Muscle of arm (tissue), 12 donors: Measurements from ENCODE around the gene FAM168A. TPM values are rescaled to one million over a fixed set of nuclear protein-coding genes. Genes with fewer than 3 reads are reported as not detected.

ENCODE experiments used
- DNase-seq: peaks from one replicate; pipeline ENCODE4 v3.0.0-alpha.2; 2013
- polyA plus RNA-seq, 12 donors: library from polyadenylated mRNA; unstranded; fragments of 120-200 nt; gene quantifications; one replicate each; pipeline ENCODE4 v1.2.1, GENCODE V29; 2013; ENCODE audit not compliant: insufficient read length in 12 of 12

Gene FAM168A
- polyA plus RNA-seq, 12 donors: 22.1 to 43.8 (median 27.8) TPM; not detected in 1

DNA sequence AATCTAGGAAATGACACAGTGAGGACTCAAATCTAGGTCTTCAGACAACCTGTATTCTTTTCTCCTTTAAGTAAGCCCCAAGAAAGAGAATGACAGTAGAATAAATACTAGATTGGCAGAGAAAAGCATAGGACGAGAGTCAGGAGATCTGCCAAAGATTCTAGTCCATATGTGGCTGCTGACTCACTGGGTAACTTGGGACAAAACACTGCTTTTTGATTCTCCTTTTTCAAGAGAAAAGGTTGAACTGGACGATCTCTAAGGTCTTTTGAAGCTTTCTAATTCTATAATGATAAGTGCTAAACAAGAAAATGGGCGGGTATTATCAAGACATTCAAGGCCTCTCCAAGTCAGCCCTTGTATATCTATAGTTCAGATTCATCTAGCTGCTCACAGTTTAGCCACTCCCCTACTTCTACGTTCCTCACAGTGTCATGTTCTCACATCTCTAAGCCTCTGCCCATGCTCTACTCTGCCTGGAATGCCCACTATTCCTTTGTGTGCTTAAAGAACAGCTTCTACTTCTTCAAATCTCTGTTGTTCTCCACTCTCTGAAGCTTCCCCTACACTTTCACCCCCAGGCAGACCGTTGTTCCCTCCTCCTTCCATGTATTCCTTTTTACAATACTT, 168.7 kb downstream of the FAM168A start:
- no peak for DNase-seq

DNA sequence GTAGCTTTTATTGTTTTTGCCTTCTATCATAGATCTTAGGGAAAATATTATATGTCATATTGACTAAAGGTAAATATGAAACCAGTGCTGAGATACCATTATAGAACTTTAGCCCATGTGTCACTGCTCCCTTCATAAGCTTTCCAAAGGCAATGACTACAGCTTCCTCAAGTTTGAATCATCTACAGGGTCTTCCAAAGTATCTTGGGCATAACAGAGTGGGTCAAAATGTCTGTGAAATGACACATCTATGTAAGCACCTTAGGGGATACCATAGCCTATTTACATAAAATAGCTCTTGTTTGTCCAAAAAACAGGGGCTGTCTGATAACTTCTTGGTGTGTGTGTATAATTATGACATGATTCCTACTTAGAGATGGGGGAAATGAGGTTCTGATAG, 169.2 kb downstream of the FAM168A start:
- DNase-seq: no peak

DNA sequence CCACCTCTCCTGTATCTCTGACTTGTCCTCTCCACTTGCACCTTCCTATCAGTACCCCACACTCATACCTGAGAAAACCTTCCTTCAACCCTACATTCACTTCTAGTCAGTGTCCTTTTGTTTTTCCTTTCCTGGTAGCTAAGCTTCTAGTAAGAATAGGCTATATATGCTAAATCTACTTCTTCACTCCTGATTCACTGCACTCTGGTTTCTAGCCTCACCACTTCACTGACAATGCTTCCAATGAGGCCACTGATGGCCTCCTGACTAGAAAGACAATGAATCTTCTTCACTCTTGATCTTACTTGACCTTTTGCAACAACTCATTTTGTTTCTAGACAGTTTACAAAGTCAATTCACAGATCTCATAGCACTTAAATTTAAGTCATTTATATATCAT, 169.7 kb downstream of the FAM168A start:
- DNase-seq: no peak

- DNase-seq: peak; percentile 27
Observed at GRCh38 chr11:73426219-73426850, 171.6 kb downstream of the FAM168A start.

DNA sequence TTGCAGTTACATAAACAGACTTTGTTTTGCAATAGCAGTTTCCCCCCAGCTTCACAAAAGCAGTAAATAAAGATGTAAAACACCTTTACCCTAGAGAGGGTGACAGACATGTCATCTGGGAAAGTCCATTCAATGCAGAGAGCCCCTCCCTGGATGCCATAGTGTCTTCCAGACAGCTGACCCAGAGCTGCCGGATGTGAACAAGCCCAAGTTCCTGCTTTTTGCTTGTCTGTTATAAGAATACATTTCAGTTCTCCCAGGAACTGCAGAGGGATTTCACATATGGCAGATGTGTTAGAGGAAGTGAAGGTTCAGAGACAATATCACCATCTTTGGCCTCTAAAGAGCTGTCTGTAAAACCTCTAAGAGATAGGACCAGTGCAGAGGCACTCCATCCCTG, 172.8 kb downstream of the FAM168A start:
- no peak for DNase-seq

DNA sequence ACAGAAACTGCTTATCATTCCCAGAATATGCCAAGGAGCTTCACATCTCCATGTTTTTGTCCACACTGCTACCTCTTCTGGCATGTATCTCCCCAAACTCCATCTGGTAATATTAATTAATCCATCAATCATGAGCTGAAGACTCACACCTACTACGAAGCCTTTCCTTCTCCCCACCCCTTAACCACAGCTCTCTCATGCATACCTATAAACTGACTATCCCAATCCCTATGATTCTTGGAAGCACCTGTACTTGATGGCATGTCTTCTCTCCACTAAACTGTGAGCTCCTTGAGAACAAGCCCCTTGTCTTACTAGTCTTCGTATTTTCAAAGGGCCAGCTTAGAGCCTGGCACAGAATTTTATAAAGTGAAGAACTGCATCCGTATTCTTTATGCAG, 174.4 kb downstream of the FAM168A start:
- DNase-seq: no peak

DNA sequence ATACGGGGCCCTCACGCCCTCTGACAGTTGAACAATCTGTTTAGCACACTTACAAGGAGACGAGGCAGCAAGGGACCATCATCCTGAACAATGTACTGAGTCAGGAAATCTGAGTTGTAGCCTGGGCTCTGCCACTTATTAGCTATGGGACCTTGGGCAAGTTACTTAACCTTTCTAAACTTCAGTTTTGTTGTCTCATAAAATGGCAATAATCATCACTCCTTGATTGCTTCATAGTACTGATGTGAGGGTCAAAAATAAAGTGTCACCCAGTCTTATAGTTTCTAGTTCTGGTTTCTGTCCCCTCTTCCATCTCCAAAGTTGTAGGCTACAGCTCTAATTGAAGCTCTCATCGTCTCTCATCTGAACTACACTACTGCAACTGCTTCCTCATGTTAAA, 175.0 kb downstream of the FAM168A start:
- no peak for DNase-seq

- no peak for DNase-seq
Observed at GRCh38 chr11:73420136-73420535, 177.8 kb downstream of the FAM168A start.

- DNase-seq: no peak
Observed at GRCh38 chr11:73416786-73417185, 181.1 kb downstream of the FAM168A start.

GRCh38 chr11:73415854-73416615, 181.9 kb downstream of the FAM168A start:
- no peak for DNase-seq

- DNase-seq: no peak
Observed at GRCh38 chr11:73414977-73415651, 182.8 kb downstream of the FAM168A start.

DNA sequence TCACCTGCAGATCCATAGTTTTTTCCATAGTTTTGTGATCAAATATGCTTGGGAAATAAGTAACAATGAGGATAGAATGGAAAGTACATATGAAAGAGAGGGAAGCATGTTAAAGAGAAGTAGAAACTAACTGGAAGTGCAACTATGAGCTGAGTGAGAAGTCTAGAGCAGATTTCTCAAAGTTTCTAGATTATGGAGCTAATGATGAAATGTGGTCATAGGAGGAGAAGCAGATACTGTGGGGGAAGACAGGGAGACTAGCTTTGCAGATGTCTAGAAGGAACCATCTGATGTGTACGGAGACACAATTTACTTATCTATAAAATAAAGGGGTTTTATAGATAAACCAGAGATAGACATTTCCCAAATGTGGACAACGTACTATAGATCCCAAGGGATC, 184.7 kb downstream of the FAM168A start:
- no peak for DNase-seq

DNA sequence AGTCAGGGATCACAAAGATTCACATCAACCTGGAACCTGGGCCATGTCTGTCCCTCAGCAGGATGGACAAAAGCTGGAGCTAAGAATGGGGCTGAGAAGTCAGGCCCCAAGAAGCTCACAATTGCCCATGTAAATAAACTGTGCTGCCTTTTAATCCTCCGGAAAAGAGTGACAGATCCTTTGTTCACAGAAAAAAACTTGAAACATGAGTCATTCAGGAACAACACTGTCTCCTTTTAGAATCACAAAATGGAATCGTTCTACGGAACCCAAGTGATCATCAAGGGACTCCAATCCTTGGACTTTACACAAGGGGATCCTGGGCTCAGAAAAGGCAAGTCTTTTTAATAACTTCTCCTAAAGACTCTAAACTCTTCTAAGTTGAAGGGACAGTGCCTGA, 185.6 kb downstream of the FAM168A start:
- no peak for DNase-seq

DNA sequence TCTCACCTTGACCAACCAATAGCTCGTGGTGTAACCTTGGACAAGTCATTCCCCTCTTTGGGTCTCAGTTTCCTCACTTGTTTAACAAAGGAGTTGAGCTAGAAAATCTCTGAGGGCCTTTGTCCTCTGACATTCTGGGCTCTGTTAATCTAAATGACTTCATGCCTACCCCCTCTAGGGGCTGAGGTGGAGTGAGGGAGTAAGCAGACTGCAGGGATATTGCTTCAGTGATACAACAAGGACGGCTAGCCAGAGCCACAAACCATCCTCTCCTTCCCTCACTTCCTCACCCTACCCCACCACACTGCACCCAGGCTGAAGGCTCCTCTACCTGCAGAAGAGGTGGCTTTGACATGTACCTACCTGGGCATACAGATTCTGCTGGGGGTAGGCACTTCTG, 186.9 kb downstream of the FAM168A start:
- DNase-seq: no peak

- no peak for DNase-seq
Observed at GRCh38 chr11:73410627-73411026, 187.3 kb downstream of the FAM168A start.

DNA sequence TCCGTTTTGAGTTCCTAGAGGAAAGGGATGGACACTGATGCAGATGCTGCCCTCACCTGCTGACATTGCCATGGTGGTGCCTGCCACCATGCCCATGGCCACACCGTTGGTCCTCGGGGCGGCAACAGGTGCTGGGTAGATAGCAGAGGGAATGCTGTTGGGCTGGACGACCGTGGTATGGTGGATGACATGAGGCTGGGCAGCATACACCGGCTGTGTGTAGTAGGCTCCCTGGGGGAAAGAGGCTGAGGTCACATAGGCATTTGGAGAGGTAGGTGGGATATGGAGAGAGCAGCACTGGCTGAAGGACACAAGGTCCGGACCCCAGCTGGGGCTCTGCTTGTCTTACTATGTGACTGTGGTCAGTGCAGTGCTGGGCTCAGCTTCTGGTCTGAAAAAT, 188.5 kb downstream of the FAM168A start:
- no peak for DNase-seq

GRCh38 chr11:73406619-73407018, 191.3 kb downstream of the FAM168A start:
- no peak for DNase-seq

- no peak for DNase-seq
Observed at GRCh38 chr11:73406131-73406530, 191.8 kb downstream of the FAM168A start.

DNA sequence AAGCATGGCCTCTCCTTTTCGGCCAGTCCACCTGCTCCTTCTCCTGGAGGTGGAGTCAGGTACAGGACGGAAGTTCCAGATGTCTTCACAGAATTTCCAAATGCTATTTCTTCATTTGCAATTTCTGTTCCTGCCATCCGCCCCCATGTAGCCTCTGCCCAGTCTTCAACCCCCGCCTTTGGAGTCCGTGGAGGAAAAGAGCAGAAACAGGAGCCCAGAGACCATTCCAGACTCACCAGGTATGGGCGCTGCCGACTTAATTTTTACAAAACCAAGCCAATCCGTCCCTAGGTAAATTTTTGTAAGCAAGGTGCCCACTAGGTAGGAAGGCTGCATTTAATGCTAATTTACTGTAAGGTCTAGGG, 192.8 kb downstream of the FAM168A start:
- no peak for DNase-seq

GRCh38 chr11:73404506-73405145, 193.3 kb downstream of the FAM168A start:
- DNase-seq: no peak

DNA sequence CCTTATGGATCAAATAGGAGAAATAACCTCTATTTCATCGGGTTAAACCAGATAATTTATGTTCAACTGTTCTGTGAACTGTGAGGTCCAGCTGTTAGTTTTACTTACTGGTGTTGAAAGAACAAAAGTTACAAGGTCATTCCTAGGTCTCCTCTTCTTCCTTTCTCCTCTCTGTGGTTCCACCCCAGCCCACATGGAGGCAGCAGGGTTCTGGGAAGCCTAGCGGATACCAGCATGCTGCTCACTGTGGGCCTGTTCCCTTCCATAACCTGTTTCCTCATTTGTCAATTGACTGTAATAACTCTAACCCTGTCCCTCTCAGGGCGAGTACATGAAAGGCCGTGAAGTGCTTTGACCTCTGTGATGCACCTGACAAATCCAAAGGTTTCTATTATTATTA, 193.9 kb downstream of the FAM168A start:
- no peak for DNase-seq

- no peak for DNase-seq
Observed at GRCh38 chr11:73403541-73403940, 194.4 kb downstream of the FAM168A start.
